HG03280 (cell line): Measurements from ENCODE around the gene DUSP28.

ENCODE experiments used
- ATAC-seq: cut with Tn5 transposase; IDR thresholded peaks from one replicate; pipeline ENCODE4 v1.9.1; 2021; ENCODE audit warnings: mild to moderate bottlenecking, moderate library complexity; ENCODE audit not compliant: unreplicated experiment

The DUSP28 gene

GRCh38 chr2:240571314-240571973 is 11.3 kb downstream of the DUSP28 start:
- no peak for ATAC-seq

- no peak for ATAC-seq
These were observed 12.2 kb downstream of the DUSP28 start for GRCh38 chr2:240572141-240573031.

- ATAC-seq: no peak
These were observed 12.9 kb downstream of the DUSP28 start for GRCh38 chr2:240573071-240573515.

- no peak for ATAC-seq
These were observed 13.6 kb downstream of the DUSP28 start for GRCh38 chr2:240573516-240574385.

GRCh38 chr2:240574386-240575100 is 14.4 kb downstream of the DUSP28 start:
- no peak for ATAC-seq

- no peak for ATAC-seq
These were observed 15.2 kb downstream of the DUSP28 start for GRCh38 chr2:240575101-240575965.

- ATAC-seq: no peak
These were observed 15.9 kb downstream of the DUSP28 start for GRCh38 chr2:240576036-240576435.

GRCh38 chr2:240576436-240577205 is 16.5 kb downstream of the DUSP28 start:
- no peak for ATAC-seq

- no peak for ATAC-seq
These were observed 17.3 kb downstream of the DUSP28 start for GRCh38 chr2:240577281-240578109.

- ATAC-seq: no peak
These were observed 17.9 kb downstream of the DUSP28 start for GRCh38 chr2:240578110-240578450.

- no peak for ATAC-seq
These were observed 18.3 kb downstream of the DUSP28 start for GRCh38 chr2:240578488-240578887.

GRCh38 chr2:240579071-240579762 is 19.1 kb downstream of the DUSP28 start:
- peak; percentile 17 for ATAC-seq

- ATAC-seq: peak; percentile 38
These were observed 19.8 kb downstream of the DUSP28 start for GRCh38 chr2:240579771-240580614.

- no peak for ATAC-seq
These were observed 21.7 kb downstream of the DUSP28 start for GRCh38 chr2:240581811-240582210.

GRCh38 chr2:240582781-240583180 is 22.6 kb downstream of the DUSP28 start:
- ATAC-seq: no peak

GRCh38 chr2:240583774-240584173 is 23.6 kb downstream of the DUSP28 start:
- no peak for ATAC-seq
